HG03060 (cell line): ENCODE results near the gene MAML2.

Experiments
- ATAC-seq: cut with Tn5 transposase; IDR thresholded peaks from one replicate; pipeline ENCODE4 v1.9.1; 2021; ENCODE audit warnings: low read depth, moderate number of reproducible peaks; ENCODE audit not compliant: unreplicated experiment

MAML2 gene

DNA sequence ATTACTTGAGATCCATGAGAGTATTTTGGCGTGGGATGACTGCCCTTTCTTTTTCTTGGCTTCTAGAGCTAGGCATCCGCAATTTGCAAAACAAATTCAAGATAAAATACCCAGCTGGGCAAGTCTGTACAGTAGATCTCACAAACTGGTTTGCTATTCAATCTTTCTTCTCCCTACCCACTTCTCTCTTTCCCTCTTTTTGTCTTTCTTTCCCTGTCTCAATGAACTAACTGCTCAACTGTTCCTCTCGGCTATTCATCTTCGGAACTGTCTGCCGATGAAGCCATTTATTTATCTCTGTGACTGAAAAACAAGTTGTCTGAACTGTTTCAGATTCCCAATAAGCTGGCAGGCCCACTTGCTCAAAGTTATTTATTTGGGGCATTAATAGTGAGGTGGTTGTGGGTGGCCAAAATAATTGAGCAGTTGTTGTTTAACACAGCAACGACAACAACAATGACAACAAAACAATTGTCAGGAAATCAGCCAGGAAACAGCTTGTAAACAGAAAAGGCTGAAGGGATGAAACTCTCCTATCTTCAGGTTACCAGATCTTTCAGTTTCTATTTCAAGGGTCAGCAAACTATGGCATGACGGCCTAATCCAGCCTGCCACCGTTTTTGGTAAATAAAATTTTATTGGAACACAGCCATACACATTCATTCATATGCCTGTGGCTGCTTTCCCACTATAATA, 343.1 kb downstream of the MAML2 start:
- no peak for ATAC-seq

DNA sequence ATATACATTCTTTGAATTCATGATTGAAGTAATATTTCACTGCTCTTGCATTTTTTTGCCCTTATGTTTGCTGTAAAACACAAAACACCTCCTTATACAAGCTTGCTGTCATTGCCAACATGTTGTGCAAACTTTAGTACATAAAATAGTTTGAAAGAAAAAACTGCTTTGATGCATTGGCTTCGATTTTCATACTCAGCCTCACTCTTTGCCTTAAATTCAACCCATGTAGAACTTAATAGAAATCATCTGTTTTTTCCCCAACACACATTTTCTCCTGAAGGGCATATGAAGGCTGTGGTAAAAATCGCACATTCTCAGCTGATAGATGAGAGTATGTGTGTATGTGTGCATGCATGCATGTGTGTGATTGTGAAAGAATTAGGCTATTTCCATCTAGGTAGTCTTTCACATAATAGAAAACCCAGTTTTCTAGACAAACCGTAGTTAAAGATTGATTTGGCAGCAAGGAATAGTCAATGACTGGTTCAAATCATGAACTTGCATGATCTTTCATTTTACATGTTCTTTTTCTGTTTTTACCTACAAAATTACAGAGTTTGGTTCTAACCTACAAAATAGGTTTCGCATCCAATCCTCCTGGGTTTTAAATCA, 346.3 kb downstream of the MAML2 start:
- no peak for ATAC-seq

DNA sequence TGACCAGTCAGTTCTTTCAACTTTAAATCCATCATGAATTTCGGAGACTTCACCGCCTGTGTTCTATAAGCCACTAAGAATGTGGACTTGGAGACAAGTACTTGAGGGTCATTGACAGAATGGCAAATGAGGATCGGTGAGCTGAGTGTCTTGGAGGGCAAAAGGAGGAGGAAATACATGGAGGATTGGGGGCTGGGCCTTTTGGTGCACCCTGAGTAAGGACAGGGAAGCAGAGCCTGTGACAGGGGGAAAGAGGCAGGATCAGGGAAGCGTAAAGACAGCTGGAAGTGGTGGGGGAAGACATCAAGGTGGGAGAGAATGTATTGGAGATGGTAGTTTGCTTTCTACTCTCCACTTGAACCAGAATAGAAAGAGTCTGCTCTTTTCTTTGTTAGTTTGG, 348.7 kb downstream of the MAML2 start:
- ATAC-seq: no peak

DNA sequence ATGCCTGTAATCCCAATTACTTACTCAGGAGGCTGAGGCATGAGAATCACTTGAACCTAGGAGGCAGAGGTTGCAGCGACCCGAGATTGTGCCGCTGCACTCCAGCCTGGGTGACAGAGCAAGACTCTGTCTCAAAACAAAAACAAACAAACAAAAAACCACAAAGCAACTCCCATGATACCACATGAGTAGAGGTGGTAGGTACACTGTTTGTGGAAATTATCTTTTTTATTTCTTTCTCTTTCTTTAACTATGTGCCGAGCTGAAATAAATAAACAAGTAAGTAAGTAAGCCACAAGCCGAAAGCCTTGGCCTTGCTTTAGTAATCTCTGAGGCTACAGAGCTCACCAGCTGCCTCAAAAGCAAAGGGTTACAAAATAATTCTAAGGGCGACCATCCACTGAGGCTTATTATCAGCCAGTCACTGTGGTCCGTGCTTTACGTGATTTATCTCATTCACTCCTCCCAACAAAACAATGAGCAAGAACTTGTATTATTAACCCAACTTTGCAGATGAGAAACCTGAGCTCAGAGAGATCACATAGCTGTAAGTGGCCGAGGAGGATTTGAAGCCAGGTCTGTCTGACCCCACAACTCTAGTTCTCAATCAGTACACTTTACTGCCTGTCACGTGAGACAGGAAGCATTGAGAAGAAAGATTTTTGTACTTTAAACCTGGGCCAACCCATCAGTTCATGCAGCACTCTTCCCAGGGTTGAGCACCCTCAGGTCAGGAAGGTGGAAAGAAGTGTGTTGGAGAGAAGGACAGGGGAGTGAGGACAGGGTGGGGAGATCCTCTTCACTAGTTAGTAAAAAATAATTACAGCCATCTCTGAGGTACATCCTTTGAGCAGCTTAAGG, 349.3 kb downstream of the MAML2 start:
- no peak for ATAC-seq

DNA sequence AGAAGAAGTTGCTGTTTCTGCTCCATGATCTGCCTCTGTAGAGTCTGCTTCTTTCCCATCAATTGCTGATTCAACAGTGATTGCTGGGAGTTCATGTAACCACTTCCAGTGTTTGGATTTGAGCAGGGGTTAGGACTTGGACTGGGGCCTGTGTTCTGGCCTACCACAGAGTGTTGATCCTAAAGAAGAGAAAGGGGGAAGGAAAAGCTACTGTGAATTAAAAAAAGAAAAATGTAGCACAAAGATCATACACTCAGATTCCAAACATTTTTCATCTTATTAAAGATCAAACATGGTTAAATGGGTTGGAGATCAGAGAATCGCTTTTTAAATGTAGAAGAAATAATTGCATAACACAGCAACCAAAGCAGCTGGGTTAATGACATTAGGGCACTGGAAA, 351.4 kb downstream of the MAML2 start:
- ATAC-seq: no peak

DNA sequence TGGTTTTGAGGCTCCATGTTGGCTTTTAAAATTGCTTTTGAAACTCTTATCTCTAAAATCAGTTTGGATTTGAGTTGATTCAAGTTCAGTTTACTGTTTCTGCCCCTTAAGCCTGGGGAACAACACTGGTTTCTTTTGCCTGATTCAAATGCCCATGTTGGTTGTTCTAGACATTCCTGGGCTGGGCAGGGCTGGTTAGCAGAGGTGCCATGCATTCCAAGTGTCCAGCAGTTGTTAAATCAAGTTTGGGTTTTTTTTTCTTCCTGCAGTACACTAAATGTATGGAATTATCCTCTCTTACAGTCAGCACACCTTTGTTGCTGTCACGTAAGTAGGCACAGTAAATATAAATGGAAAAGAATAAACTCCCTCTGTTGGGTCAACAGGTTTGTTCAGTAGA, 351.9 kb downstream of the MAML2 start:
- no peak for ATAC-seq

DNA sequence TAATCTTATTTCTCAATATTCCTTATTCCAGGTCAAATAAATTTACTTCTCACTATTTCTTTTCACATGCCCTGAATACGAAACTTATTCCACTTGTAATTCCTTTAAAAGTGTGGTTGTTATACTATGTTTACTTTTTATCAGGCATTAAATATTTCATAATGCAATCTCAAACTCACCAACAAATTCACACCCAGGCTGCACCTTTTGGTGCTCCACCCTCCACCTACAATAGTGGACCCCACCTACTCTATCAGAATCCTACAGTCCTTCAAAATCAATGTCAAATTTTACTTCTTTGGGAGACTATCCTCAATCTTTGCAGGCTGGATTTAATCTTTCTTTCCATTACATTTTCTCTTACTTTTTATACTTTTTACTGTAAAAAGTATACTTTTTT, 353.2 kb downstream of the MAML2 start:
- no peak for ATAC-seq

DNA sequence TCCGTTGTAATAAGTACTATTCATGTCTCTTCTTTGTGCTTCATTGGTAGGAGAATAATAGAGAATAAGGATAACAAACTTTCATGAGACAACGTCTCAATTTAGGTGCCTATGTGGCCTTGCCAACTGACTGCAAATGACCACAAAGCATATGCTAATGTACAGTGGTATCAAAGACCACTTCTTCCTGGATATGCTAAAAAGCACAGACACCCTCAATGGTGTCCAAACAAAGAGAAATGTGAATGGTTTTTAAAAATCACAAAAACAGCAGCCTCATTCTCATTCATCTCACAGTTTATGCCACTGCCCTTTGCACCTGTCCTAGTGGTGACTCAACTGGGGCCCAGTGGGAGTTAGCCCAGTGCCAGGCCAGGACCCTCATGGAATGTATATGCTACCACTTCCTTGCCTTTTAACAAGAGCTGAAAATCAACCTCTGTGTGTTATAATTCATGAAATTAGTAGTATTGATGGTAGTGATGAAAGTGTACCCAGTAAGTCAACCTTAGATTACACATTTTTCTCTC, 353.9 kb downstream of the MAML2 start:
- no peak for ATAC-seq

DNA sequence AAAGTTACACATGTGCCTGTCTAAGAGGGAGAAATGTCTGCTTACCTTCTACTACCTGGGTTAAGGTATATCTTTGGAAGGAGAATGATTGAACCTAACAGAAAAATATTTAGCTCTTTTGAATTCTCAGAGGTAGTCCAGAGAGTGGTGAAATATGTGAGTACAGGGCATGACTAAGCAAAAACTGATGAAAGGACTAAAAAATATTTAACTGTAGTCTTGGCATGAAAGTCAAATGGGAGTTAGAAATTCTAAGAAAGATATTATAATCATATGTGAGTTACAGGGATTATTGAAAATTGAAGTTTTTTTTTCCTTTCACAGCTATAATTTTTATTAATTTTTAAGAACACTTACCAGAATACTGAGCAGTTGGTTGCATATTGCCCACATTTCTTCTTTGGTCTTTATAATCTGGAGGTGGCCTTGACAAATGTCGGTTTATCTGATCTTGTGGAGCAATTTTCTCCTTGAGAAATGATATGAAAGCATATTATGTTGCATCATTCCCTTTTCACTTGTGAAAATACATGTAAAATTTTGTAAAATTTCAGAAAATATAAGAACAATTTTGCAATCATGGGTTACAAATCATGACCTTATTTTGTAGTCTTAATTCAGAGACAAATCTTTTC, 357.7 kb downstream of the MAML2 start:
- no peak for ATAC-seq

DNA sequence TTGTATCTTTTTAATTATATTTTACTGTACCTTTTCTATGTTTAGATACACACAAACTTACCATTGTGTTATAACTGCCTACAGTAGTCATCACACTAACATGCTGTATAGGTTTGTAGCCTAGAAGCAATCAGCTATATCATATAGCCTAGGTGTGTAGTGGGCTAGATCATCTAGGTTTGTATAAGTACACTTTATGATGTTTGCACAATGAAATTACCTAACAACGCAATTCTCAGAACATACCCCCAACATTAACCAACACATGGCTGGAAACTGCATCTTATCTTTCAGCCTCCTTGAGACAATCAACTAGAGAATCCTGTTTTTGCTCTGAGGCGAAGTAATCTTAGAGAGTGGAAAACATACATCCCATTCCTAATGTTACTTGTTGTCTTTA, 358.9 kb downstream of the MAML2 start:
- no peak for ATAC-seq

DNA sequence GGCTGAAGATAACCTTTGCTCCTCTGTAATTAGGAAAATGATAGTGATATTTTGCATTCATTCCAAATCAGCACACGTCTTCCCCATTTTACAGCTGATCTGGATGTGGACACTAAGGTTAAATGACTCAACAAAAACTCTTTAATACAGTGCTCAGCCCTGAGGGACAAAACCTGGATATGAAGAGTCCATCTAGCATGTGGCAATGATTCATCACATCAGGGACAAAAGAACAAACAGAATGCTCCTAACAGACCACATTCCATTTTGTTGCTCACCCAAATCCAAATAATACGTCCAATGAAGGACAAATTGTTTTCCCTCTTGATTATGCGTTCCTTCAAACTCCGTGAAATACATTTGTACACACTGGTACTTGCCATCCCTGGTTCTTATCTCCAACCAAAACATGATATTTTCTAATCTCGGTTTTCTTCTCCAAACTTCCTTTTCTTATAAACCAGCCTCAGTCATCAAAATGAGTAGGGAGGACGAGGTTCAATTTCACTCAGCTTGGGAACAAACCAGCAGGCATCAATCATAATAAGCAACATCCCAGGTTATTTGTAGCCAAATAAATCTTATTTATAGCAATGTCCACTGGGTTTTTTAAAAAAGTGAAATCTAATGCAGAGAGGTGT, 365.3 kb downstream of the MAML2 start:
- no peak for ATAC-seq

DNA sequence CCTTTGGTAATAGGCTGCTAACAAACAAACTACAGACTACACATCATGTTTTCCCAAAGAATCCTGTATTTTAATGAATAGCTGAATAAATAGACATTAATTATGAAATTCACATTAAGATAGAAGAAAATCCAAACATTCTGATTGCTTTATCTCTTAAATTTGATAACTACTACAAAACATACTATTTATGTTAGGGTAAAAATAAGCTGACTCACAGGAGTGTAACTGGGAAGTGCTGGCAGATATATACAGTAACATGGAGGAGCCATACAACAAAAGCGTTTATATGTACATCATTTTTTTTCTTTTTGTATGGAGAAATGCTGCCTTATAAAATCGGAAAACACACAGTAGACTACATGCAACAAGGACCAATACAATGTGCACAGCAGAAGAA, 366.4 kb downstream of the MAML2 start:
- no peak for ATAC-seq

DNA sequence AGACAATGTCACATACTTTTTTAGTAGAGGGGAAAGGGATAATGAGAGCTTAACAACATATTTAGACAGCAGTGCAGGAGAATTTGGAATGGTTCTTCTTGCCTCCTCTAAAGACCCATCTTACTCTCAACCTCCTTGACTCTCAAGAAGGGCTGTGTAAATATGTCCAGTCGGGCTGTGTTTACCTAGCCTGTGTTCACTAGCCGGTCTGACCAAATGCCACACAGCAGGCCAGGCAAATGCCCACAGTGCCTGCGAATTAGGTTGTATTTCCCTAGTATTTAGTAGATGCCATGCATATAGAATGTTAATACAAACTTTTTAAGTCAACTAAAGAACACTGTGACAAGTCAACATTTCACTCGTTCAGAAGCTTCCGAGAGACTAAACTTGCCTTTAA, 367.7 kb downstream of the MAML2 start:
- ATAC-seq: no peak

DNA sequence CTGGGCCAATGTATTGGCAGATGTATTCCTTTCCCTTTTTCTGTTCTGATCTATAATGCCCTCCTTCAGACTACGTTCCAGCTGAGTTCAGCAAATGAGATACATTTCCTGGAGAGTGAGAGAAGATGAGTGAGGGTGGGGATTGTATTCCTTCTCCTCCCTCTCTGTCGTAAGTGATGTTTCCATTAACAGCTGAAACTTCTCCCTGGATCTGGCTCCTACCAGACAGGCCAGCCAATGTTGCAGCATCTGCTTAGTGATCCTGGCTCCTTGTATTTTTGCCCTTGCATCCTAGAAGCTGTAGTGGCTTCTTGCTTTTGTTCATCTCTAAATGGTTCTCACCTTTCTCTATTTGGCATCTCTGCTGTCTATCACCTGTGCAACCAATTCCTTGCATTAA, 370.9 kb downstream of the MAML2 start:
- ATAC-seq: no peak

DNA sequence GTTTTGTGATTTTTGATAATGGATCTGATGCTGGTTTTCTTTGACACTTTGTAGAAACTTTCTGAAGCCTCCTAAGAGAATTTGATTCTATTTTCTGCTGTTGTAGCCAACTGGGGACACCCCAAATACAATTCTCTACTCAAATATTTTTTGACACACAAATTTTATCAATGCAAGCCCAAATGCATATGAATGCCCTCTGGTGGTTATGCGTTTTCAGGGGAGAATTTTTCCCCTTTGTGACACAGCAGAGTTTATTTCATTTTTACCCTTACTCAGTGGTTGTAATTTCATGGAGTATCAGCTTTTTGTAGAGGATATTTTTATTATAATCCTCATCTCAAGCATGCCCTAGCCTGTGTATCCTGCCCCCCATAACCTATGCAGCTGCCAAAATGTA, 374.4 kb downstream of the MAML2 start:
- no peak for ATAC-seq

DNA sequence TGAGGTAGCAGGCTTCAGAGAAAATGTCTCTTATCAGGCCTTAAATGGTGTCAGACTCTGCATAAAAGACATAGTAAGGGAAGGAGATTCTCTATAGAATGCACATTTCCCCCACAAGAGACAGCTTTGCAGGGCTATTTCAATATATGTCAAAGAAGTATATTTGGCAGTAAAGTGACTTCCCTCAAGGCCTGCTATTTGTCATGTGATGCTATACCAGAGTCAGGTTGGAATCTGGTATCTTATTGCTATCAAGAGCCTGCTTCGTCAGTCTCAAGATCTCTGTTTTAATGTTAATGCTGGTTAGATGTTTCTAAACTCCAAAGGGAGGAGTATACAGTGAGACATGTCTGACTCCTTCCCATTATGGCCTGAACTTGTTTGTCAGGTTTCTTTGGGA, 378.7 kb downstream of the MAML2 start:
- ATAC-seq: no peak

DNA sequence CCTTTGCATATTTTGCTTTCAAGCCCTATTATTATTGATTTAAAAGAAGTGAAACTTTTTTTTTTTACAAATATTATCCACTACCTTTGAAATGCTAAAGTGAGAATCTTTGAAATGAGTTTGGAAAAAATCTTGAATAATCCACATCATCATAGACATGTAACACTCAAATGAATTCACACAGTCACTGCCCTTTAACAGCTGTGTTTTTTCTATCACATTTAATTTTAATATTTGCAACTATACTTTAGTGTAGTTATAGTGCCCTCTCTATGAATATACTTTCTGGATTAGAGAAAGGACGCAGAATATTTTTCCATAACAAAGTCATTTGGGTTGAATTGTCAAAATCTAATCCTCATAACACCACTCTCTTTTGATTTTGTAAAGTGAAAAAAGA, 381.2 kb downstream of the MAML2 start:
- ATAC-seq: no peak

DNA sequence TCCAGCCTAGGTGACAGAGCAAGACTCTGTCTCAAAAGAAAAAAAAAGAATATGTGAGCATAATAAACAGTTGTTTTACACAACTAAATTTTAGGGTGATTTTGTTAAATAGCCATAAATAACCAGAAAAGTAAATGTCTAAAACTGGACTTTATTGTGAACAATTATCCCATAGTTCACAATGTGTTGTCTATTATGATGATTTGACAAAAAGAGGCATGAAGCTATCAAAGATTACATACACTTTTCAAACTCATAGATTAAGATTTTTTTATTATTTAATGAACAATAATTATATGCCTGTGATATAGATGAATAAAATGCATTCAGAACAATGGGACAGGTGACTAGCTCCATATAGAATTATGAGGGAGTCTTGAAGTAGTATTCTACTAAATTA, 392.1 kb downstream of the MAML2 start:
- ATAC-seq: no peak

DNA sequence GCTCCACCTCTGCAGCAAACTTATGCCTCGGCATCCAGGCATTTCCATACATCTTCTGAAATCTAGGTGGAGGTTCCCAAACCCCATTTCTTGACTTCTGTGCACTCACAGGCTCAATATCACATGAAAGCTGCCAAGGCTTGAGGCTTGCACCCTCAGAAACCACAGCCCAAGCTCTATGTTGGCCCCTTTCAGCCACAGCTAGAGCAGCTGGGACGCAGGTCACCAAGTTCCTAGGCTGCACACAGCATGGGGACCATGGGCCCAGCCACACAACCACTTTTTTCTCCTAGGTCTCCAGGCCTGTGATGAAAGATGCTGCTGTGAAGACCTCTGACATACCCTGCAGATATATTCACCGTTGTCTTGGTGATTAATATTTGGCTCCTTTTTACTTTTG, 394.4 kb downstream of the MAML2 start:
- no peak for ATAC-seq

DNA sequence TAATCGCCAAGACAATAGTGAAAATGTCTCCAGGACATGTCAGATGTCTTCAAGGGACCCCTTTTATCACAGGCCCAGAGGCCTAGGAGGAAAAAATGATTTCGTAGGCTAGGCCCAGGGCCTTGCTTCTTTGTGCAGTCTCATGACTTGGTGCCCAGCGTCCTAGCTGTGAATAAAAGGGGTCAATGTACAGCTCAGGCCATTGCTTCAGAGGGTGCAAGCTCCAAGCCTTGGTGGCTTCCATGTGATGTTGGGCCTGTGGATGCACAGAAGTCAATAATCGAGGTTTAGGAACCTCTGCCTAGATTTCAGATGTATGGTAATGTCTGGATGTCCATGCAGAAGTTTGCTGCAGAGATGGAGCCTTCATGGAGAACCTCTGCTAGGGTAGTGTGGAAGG, 398.4 kb downstream of the MAML2 start:
- ATAC-seq: no peak

DNA sequence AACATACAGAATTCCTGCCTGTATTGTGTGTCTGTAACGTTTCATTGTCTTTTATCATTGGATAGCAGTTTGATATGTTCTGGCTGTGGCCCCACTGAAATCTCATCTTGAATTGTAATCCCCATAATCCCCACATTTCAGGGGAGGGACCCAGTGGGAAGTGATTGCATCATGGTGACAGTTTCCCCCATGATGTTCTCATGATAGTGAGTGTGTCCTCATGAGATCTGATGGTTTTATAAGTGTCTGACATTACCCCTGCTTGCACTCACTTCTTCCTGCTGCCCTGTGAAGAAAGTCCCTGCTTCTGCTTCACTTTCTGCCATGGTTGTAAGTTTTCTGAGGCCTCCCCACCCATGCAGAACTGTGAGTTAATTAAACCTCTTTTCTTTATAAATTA, 399.4 kb downstream of the MAML2 start:
- no peak for ATAC-seq
